ENCODE measurements around the gene LRRC4C. TPM values are rescaled to one million over a fixed set of nuclear protein-coding genes. Genes with fewer than 3 reads are reported as not detected.

Gene LRRC4C
- total RNA-seq, 1 donor from 2014 or later, result not detected

DNA sequence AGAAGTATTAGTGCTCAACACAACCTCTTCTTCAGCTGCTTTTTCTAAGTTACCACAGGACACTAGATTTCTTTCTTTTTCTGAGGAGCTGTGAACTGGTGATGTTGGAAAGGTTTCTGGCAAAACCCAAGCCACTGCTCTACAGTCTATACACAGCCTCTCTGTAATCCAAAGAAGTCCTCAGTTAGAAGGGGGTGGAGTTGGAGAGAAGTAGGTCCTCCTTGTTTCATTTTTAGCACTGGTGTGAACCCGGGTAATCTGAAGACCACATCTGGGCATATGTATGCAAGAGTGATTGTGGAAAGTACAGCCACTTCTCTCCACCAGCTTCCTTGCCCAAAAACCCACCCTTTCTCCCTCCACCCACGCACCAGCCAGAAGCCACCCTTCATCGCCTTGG, 1168.1 kb downstream of the LRRC4C start:
- H3K9me3 ChIP-seq, result no peaks in the 10 kb centered on the region
- peaks cover 0 to 2% of the 10 kb centered on the region in 2 donors for H3K4me1 ChIP-seq
- H3K4me3 ChIP-seq, result peak overlapping the region in 1 of 2 donors; percentile 74
- DNase-seq (ENCODE audit: low spot score in 2 of 2), result no peak
- no peaks in the 10 kb centered on the region for H3K36me3 ChIP-seq
- H3K27me3 ChIP-seq, result no peaks in the 10 kb centered on the region
- H3K27ac ChIP-seq, result no peak overlapping the region
- intact Hi-C loops (cut with DNase I), result no loop called here
- TF ChIP-seq, protein P1, sequence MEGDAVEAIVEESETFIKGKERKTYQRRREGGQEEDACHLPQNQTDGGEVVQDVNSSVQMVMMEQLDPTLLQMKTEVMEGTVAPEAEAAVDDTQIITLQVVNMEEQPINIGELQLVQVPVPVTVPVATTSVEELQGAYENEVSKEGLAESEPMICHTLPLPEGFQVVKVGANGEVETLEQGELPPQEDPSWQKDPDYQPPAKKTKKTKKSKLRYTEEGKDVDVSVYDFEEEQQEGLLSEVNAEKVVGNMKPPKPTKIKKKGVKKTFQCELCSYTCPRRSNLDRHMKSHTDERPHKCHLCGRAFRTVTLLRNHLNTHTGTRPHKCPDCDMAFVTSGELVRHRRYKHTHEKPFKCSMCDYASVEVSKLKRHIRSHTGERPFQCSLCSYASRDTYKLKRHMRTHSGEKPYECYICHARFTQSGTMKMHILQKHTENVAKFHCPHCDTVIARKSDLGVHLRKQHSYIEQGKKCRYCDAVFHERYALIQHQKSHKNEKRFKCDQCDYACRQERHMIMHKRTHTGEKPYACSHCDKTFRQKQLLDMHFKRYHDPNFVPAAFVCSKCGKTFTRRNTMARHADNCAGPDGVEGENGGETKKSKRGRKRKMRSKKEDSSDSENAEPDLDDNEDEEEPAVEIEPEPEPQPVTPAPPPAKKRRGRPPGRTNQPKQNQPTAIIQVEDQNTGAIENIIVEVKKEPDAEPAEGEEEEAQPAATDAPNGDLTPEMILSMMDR (IDR thresholded peaks at IDR 0.05), result no peak

DNA sequence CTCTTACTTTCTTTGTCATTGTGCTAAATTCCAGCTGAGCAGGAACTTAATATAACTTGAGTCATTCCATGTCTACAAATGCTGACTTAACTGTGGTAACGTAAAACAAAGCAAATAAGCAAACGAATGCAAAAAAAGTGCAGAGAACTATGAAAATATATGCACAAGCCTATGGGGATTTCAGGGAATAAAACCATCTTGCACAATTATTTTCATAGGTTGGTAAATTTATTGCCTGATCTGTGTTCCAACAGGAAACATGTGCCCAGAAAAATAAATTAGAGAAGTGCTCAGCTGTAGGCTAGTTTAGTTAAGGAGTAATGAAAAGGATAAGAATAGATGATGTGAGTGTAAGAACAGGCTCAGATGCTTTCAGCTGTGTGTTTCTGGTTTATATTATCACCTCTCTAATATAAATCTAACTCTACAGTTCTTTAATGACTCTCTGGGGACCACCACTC, 1169.3 kb downstream of the LRRC4C start:
- H3K27ac ChIP-seq, result no peak overlapping the region
- DNase-seq (ENCODE audit: low spot score in 2 of 2), result no peak
- peak overlapping the region in 1 of 2 donors; percentile 18 for H3K4me3 ChIP-seq
- intact Hi-C loops (cut with DNase I), result no loop called here
- H3K9me3 ChIP-seq, result no peaks in the 10 kb centered on the region
- H3K4me1 ChIP-seq, result peaks cover 0 to 2% of the 10 kb centered on the region in 2 donors
- H3K36me3 ChIP-seq, result no peaks in the 10 kb centered on the region
- H3K27me3 ChIP-seq, result no peaks in the 10 kb centered on the region
- TF ChIP-seq, protein P1 (IDR thresholded peaks at IDR 0.05), result no peak

DNA sequence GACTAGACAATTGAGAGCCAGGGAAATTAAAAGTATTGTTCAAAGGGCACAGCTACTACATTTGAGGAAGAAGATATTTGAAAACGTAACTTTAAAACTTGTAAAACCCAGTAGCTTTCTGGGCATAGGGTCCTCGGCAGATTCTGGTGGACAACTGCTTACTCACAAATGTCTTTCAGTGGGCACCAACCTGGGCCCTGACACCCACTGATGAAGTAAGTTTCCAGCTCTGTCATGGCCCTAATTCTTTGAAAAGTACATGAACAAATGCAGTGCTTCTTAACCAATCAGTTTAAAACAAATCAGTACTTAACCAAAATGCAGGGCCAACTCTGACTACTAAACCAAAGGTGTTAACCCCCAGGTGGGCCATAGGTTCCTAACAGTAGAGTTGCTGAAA, 1170.1 kb downstream of the LRRC4C start:
- intact Hi-C loops (cut with DNase I), result no loop called here
- no peaks in the 10 kb centered on the region for H3K9me3 ChIP-seq
- H3K27ac ChIP-seq, result no peak overlapping the region
- H3K27me3 ChIP-seq, result no peaks in the 10 kb centered on the region
- TF ChIP-seq, protein P1 (IDR thresholded peaks at IDR 0.05), result no peak
- no peak overlapping the region for H3K4me3 ChIP-seq
- no peak for DNase-seq (ENCODE audit: low spot score in 2 of 2)
- peaks cover 0 to 2% of the 10 kb centered on the region in 2 donors for H3K4me1 ChIP-seq
- H3K36me3 ChIP-seq, result no peaks in the 10 kb centered on the region

DNA sequence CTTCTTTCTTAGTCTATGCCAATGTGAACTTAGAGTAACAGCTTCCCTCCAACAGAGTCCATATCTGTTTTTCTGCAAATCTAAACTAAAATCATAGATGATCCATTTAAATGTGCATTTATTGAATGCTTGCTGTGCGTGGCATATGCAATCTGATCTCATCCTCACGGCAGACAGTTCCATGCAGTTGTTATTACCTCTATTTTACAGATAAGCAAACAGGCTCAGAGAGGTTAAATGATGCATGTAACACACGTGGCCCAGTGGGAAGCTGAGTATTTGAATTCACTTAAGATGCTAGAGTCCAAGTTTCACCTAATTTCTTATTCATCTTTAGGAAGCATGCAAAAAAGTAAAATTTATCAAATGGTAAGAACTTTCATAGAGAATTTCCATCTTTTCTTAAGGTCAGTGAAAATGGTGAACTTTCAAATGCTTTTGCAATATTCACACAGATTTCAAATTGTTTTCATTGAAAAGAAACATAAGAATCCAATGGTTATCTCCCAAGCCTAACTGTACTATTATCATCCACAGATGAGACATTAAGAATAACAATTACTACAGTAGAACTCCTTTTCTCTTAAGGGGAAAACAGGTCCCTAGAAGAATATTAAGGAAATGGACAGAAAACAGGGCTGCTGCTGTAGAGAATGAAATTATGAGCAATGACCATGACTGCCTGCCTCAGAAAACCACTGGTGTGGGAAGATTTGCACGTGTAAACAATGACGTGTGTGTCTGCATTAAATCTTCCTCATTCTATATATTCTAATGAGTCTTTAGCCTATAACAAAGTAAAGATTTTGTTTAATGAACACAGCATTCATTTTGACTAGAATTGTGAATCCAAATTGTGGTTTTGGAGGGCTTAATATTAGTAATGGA, 1171.3 kb downstream of the LRRC4C start:
- Histone ChIP-seq H3K4me3 (no peak overlapping the region), H3K4me1 (peaks cover 0 to 2% of the 10 kb centered on the region in 2 donors), H3K36me3 (no peaks in the 10 kb centered on the region), H3K9me3 (no peaks in the 10 kb centered on the region), H3K27me3 (no peaks in the 10 kb centered on the region), H3K27ac (no peak overlapping the region)
- TF ChIP-seq, protein P1 (IDR thresholded peaks at IDR 0.05), result no peak
- DNase-seq (ENCODE audit: low spot score in 2 of 2), result no peak
- intact Hi-C loops (cut with DNase I), result no loop called here

DNA sequence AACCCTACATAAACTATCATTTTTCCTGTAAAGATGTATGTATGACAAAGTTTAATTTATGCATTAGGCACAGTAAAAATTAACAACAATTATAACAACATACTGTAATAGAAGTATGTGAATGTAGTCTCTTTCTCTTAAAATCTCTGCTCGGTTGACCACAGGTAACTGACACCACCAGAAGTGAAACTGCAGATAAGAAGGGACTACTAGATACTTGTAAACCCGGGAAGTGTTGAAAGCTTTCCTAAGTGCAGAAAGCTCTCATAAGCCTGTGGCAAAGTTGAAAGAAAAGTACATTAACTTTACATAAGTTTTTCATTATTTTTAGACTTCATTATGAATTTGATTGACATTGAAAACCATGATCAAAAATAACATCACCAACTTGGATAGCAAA, 1173.3 kb downstream of the LRRC4C start:
- Histone ChIP-seq H3K4me1 (no peaks in the 10 kb centered on the region), H3K36me3 (no peaks in the 10 kb centered on the region), H3K9me3 (no peaks in the 10 kb centered on the region), H3K27me3 (no peaks in the 10 kb centered on the region), H3K27ac (no peak overlapping the region), H3K4me3 (no peak overlapping the region)
- intact Hi-C loops (cut with DNase I), result no loop called here
- DNase-seq (ENCODE audit: low spot score in 2 of 2), result no peak
- TF ChIP-seq, protein P1 (IDR thresholded peaks at IDR 0.05), result no peak

All from ascending aorta (tissue), 2 donors.